AG04450 (cell line): ENCODE measurements around the gene SORL1. TPM values are rescaled to one million over a fixed set of nuclear protein-coding genes. Genes with fewer than 3 reads are reported as not detected.

Experiments
- CTCF ChIA-PET: fragments of 300-600, 350-600 bp; formaldehyde crosslinking; extraction: SDS; loops from one replicate; lab custom pipeline; 2022; ENCODE audit warnings: antibody characterized with exemption, inconsistent platforms; lab: Charles Lee
- POLR2A ChIA-PET: fragments of 350-600 bp; formaldehyde crosslinking; extraction: SDS; loops from one replicate; lab custom pipeline; 2021; ENCODE audit warnings: antibody characterized with exemption, inconsistent platforms; lab: Yijun Ruan, JAX
- DNase-seq: peaks from one replicate; pipeline ENCODE4 v3.0.0-alpha.2; 2011; ENCODE audit warnings: low read depth, low spot score
- H3K27ac ChIP-seq: one replicate; pipeline ENCODE4 v1.5.1; 2012; ENCODE audit warnings: low read depth, low read length, control low read depth
- H3K27me3 ChIP-seq: one replicate; pipeline ENCODE4 v1.6.0; 2012; ENCODE audit warnings: low read length; ENCODE audit not compliant: control insufficient read depth, insufficient read depth
- H3K4me3 ChIP-seq: 2 replicates; pipeline ENCODE4 v1.5.1; 2011; ENCODE audit warnings: mild to moderate bottlenecking, low read depth, low read length, control low read depth
- H3K9me3 ChIP-seq: 2 replicates; pipeline ENCODE4 v1.5.1; 2012; ENCODE audit warnings: low read length; ENCODE audit not compliant: control insufficient read depth, insufficient read depth
- polyA plus RNA-seq: library from polyadenylated mRNA; depleted of rRNA; stranded (reverse); fragments of >200 nt; gene quantifications from 2 replicates; pipeline ENCODE4 v1.2.3, GENCODE V29; 2011
- TF ChIP-seq, protein P1 (sequence below): IDR thresholded peaks from 2 replicates; pipeline ENCODE4 v1.5.1; 2011; ENCODE audit warnings: low read depth, low read length, control low read depth, inconsistent platforms

The SORL1 gene
- polyA plus RNA-seq, 1 experiment = 5.4 TPM

DNA sequence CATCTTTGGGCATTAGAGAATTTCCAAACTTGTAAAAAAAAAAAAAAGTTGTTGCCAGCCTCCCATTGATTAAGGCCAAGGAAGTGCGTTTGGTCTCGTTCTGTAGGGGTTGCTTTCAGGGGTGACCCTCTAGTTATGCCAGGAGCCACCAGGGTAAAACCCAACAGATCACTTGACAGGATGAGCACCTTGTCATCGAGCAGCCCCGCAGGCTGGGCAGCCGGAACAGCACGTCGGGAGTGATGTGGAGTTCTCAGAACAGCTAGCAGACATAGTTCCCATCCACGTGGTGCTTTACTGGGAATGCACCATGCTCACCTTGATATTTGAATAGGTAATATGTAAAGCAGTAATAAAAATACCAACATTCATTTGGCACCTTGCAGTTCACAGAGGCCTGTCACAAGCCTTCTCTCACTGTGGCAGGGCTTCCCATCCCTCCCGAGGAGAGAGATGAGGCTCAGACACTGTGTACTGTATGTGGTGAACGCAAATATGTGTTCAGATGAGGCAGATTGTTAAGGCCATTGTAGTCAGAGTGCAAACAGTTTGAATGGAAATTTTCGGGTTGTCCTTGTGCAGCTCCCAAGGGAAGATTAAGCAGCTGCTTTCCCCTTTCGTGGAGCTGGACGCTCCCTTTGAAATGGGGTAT, 71.6 kb downstream of the SORL1 start:
- TF ChIP-seq, protein P1, sequence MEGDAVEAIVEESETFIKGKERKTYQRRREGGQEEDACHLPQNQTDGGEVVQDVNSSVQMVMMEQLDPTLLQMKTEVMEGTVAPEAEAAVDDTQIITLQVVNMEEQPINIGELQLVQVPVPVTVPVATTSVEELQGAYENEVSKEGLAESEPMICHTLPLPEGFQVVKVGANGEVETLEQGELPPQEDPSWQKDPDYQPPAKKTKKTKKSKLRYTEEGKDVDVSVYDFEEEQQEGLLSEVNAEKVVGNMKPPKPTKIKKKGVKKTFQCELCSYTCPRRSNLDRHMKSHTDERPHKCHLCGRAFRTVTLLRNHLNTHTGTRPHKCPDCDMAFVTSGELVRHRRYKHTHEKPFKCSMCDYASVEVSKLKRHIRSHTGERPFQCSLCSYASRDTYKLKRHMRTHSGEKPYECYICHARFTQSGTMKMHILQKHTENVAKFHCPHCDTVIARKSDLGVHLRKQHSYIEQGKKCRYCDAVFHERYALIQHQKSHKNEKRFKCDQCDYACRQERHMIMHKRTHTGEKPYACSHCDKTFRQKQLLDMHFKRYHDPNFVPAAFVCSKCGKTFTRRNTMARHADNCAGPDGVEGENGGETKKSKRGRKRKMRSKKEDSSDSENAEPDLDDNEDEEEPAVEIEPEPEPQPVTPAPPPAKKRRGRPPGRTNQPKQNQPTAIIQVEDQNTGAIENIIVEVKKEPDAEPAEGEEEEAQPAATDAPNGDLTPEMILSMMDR = no peak
- H3K27ac ChIP-seq = no peak overlapping the region
- POLR2A ChIA-PET = no interaction called here
- no peaks in the 10 kb centered on the region; the same call in none of the 2 replicates for H3K9me3 ChIP-seq
- H3K27me3 ChIP-seq = no peaks in the 10 kb centered on the region
- DNase-seq = no peak
- no peak overlapping the region for H3K4me3 ChIP-seq
- CTCF ChIA-PET = no interaction called here

- ChIA-PET CTCF (no interaction called here), POLR2A (no interaction called here)
- H3K27me3 ChIP-seq = no peaks in the 10 kb centered on the region
- TF ChIP-seq, protein P1 = no peak
- no peak overlapping the region for H3K4me3 ChIP-seq
- DNase-seq = no peak
- no peak overlapping the region for H3K27ac ChIP-seq
- no peaks in the 10 kb centered on the region; the same call in none of the 2 replicates for H3K9me3 ChIP-seq
Observed at GRCh38 chr11:121524233-121524631, 72.1 kb downstream of the SORL1 start.

GRCh38 chr11:121525376-121525775, 73.3 kb downstream of the SORL1 start:
- no peak overlapping the region for H3K4me3 ChIP-seq
- no peaks in the 10 kb centered on the region; the same call in 1 of the 2 replicates for H3K9me3 ChIP-seq
- ChIA-PET CTCF (no interaction called here), POLR2A (no interaction called here)
- no peak for DNase-seq
- no peak overlapping the region for H3K27ac ChIP-seq
- TF ChIP-seq, protein P1 = no peak
- H3K27me3 ChIP-seq = no peaks in the 10 kb centered on the region

DNA sequence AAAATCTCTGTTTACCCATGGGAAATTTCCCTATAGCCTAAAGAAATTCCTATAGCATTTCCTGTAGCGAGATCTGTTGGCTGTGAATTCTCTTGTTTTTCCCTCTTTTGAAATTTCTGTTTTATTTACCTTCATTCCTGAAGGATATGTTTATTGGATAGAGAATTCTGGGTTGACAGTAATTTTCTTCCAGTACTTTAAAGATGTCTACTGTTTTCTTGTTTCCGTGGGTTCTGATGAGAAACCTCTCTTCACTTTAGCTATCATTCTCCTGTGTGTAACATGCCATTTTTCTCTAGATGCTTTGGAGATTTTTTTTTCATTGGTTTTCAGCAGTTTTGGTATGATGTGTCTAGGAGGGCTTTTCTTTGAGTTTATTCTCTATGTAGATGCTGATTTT, 78.1 kb downstream of the SORL1 start:
- no peaks in the 10 kb centered on the region; the same call in 1 of the 2 replicates for H3K9me3 ChIP-seq
- no peaks in the 10 kb centered on the region for H3K27me3 ChIP-seq
- POLR2A ChIA-PET = no interaction called here
- TF ChIP-seq, protein P1 = no peak
- H3K27ac ChIP-seq = no peak overlapping the region
- DNase-seq = no peak
- CTCF ChIA-PET = no interaction called here
- no peak overlapping the region for H3K4me3 ChIP-seq

DNA sequence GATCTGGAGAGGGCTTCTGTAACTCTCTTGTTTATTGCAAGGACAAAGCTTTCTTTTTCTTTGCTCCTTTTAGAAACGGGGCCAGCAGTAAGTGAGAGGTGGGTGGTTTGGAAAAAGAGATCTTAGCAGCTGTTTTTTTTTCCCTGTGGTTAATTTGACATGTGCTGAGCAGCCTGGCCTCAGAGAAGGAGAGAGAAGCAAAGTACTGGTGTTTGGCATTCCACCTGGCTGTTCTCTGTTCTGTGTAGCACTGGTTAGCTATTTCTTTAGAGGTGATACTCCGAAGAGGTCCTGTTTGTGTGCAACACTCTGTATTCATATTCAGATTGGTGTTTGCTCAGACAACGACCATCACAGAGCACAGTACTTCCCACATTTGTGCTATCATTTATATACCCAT, 81.5 kb downstream of the SORL1 start:
- no peak overlapping the region for H3K4me3 ChIP-seq
- ChIA-PET POLR2A (no interaction called here), CTCF (interaction anchor here (0.7 to 1.9 kb wide), 2 partner anchors 214 to 217 kb away, joined by 4 to 5 read pairs; no protein-coding TSS in a partner anchor)
- H3K27ac ChIP-seq = no peak overlapping the region
- H3K9me3 ChIP-seq = no peaks in the 10 kb centered on the region
- no peak for DNase-seq
- TF ChIP-seq, protein P1 = no peak
- H3K27me3 ChIP-seq = peaks cover 9% of the 10 kb centered on the region
